HEK293T (cell line): ENCODE data around the gene KLHL30.
A peak's percentile ranks its signal among the peaks of the same experiment; 100 is the strongest.

ENCODE experiments used
- CTCF ChIA-PET: fragments of 350-600 bp; formaldehyde crosslinking; extraction: SDS; loops from one replicate; lab custom pipeline; 2021; ENCODE audit warnings: antibody characterized with exemption, inconsistent platforms; lab: Yijun Ruan, JAX
- POLR2A ChIA-PET: fragments of 350-600 bp; formaldehyde crosslinking; extraction: SDS; loops from one replicate; lab custom pipeline; 2020; ENCODE audit warnings: antibody characterized with exemption, inconsistent platforms; lab: Yijun Ruan, JAX
- DNase-seq: peaks from one replicate; pipeline ENCODE4 v3.0.0; 2012; ENCODE audit warnings: mixed read lengths; ENCODE audit errors: extremely low spot score
- ARNT ChIP-seq: fragments of 450-650 bp; IDR thresholded peaks from 2 replicates; pipeline ENCODE4 v1.6.1; 2017; ENCODE audit warnings: mild to moderate bottlenecking
- BHLHE40 ChIP-seq: fragments of 450-650 bp; IDR thresholded peaks from 2 replicates; pipeline ENCODE4 v1.6.1; 2016; ENCODE audit warnings: mild to moderate bottlenecking, moderate library complexity, borderline replicate concordance
- CTBP1 ChIP-seq: fragments of 450-650 bp; IDR thresholded peaks from 2 replicates; pipeline ENCODE4 v1.6.1; 2016; ENCODE audit warnings: borderline replicate concordance
- ELF4 ChIP-seq: fragments of 450-650 bp; IDR thresholded peaks from 2 replicates; pipeline ENCODE4 v1.6.1; 2017; ENCODE audit warnings: antibody characterized with exemption
- FOXA1 ChIP-seq: fragments of 450-650 bp; IDR thresholded peaks from 2 replicates; pipeline ENCODE4 v1.6.1; 2016; ENCODE audit warnings: mild to moderate bottlenecking
- FOXK2 ChIP-seq: fragments of 450-650 bp; IDR thresholded peaks from 2 replicates; pipeline ENCODE4 v1.6.1; 2016; ENCODE audit warnings: mild to moderate bottlenecking
- FOXM1 ChIP-seq: fragments of 450-650 bp; IDR thresholded peaks from 2 replicates; pipeline ENCODE4 v1.6.1; 2017; ENCODE audit warnings: mild to moderate bottlenecking, borderline replicate concordance
- HDGF ChIP-seq: fragments of 450-650 bp; IDR thresholded peaks from 2 replicates; pipeline ENCODE4 v1.6.1; 2017; ENCODE audit warnings: antibody characterized with exemption, borderline replicate concordance
- L3MBTL2 ChIP-seq: fragments of 450-650 bp; conservative IDR thresholded peaks from 2 replicates; pipeline ENCODE4 v1.6.1; 2016; ENCODE audit warnings: mild to moderate bottlenecking
- LEF1 ChIP-seq: fragments of 450-650 bp; IDR thresholded peaks from 2 replicates; pipeline ENCODE4 v1.6.1; 2017; ENCODE audit warnings: mild to moderate bottlenecking, borderline replicate concordance
- NFRKB ChIP-seq: fragments of 450-650 bp; IDR thresholded peaks from 2 replicates; pipeline ENCODE4 v1.6.1; 2016; ENCODE audit warnings: mild to moderate bottlenecking, moderate library complexity
- SP1 ChIP-seq: fragments of 450-650 bp; IDR thresholded peaks from 2 replicates; pipeline ENCODE4 v1.6.1; 2017
- SUZ12 ChIP-seq: fragments of 450-650 bp; IDR thresholded peaks from 2 replicates; pipeline ENCODE4 v1.6.1; 2016; ENCODE audit warnings: mild to moderate bottlenecking
- TARDBP ChIP-seq: fragments of 450-650 bp; IDR thresholded peaks from 2 replicates; pipeline ENCODE4 v1.6.1; 2016
- ZNF384 ChIP-seq: fragments of 450-650 bp; IDR thresholded peaks from 2 replicates; pipeline ENCODE4 v1.6.1; 2016
- TF ChIP-seq, protein P1 (sequence below): fragments of 450-650 bp; IDR thresholded peaks from 2 replicates; pipeline ENCODE4 v1.6.1; 2016

KLHL30 gene

DNA sequence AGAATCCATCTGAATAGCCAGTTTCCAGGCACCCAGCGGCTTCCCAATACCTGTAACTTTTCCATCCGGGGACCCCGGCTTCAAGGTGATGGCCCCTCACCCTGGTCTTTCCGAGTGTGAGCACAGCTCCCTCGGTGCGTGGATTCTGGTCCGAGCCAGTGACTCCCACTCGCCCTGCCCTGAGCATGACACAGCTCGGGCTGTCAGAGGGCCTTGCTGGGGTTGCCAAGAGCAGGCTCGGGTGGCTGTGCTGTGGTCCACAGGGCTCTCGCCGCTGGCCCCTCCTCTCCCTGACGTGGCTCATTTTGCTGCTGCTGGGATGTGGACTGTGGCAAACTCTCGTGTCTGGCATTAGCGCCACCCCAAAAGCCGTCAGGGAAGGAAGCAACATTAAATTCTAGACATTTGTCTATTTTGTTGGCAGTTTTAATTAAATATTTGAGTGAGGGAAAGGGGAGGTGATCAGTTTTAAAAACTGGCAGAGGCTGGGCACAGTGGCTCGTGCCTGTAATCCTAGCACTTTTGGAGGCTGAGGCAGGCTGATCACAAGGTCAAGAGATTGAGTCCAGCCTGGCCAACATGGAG is 43.9 kb upstream of the KLHL30 start:
- TF ChIP-seq NFRKB, result no peak
- no peak for TF ChIP-seq SP1
- TF ChIP-seq, protein P1, sequence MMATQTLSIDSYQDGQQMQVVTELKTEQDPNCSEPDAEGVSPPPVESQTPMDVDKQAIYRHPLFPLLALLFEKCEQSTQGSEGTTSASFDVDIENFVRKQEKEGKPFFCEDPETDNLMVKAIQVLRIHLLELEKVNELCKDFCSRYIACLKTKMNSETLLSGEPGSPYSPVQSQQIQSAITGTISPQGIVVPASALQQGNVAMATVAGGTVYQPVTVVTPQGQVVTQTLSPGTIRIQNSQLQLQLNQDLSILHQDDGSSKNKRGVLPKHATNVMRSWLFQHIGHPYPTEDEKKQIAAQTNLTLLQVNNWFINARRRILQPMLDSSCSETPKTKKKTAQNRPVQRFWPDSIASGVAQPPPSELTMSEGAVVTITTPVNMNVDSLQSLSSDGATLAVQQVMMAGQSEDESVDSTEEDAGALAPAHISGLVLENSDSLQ, result no peak
- no peak for TF ChIP-seq LEF1
- no peak for TF ChIP-seq ZNF384
- no peak for TF ChIP-seq HDGF
- TF ChIP-seq ELF4, result no peak
- POLR2A ChIA-PET, result no interaction called here
- CTCF ChIA-PET, result no interaction called here
- DNase-seq, result no peak

DNA sequence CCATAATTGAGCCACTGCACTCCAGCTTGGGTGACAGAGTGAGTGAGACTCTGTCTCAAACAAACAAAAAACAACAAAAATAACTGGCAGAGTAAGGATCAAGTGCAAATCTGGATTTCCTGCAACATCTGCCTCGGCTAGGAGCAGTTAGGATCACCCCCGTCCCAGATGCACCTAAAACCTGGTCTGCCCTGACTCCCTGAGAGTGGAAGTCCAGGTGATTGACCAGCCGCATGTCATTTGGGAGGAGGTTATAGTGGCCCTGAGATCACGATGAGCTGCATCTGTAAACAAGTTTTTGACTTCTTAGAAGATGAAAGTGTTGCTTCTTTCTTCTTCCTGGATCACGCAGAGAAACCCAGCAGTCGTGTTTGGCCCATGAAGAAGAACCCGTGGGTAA is 43.3 kb upstream of the KLHL30 start:
- POLR2A ChIA-PET, result no interaction called here
- DNase-seq, result no peak
- CTCF ChIA-PET, result interaction anchor here (0.5 kb wide), 1 partner anchor 223 kb away, joined by 5 read pairs; no protein-coding TSS in a partner anchor
- TF ChIP-seq SUZ12 (no peak), NFRKB (no peak), HDGF (no peak), ARNT (no peak), ZNF384 (no peak), BHLHE40 (no peak), TARDBP (no peak), FOXA1 (no peak), LEF1 (no peak), ELF4 (no peak), FOXM1 (no peak)
- TF ChIP-seq, protein P1, result no peak

DNA sequence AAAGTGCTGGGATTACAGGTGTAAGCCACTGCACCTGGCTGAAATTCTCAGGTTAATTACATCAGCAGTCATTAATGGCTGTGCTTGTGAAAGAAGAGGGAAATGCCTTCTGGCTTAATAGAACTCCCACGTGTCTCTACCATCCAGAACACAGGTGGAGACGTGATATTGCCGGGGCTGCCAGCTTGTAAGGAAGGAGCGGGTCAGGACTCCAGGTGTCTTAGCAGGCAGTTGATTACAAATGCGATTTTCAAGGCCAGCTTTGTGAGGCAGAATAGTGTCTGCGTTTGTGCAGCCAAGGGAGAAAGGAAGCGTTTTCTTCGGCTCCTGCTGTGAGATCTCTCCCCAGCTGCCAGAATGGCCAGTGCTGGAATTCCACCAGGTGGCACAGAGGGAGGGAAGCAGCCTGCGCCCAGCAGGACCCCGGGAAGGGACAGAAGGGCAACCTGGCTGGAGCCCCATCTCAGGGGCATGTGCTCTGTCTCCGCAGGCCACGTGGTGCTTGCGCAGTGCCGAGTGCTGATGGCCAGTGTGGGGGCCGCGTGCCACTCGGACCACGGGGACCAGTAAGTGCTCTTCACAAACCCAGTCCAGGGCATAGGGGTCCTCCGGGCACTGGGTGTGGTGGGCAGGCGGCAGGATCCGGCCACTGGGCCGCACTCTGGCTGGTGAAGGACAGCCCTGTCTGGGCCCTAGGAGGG is 42.0 kb upstream of the KLHL30 start:
- peak; percentile 3 for DNase-seq
- ChIA-PET CTCF (no interaction called here), POLR2A (no interaction called here)

DNA sequence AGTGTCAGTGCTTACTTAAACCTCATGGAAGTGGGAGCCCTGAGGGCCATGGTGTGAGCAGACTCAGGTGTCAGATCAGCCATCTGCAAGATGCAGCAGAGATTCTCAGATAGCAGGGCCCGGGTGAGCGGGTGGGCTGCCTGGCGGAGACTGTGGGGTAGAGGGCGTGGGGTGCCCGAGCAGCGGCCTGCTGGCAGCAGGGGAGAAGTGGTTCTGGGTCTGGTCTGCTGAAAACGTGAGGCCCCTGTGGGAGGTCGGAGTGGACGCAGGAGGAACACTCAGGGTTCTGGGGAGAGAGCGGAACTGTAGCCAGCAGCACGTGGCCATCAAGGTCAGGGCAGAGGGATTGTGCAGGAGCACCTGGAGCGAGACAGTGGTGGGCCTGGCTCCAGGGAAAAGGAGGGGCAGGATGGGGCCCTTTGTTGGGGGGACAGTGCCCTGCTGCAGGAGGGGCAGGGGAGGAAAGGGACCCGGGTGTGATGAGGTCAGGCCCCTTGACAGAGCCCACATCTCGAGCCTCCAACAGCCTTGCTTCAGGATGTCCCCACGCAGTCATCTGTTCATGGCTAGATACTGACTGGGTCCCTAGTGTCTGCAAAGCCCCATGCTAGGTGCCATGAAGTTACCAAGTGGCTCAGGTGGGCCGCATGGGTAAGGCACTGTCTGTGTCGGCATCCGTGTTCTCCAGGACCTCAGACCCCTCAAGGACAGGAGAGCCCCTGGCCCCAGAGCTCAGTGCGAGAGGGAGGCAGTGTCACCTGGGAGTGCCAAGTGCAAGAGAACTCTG is 41.1 kb upstream of the KLHL30 start:
- peak; percentile 5 for DNase-seq
- TF ChIP-seq HDGF, result no peak
- no peak for TF ChIP-seq CTBP1
- no peak for TF ChIP-seq SP1
- TF ChIP-seq L3MBTL2, result no peak
- no peak for TF ChIP-seq NFRKB
- TF ChIP-seq TARDBP, result no peak
- TF ChIP-seq SUZ12, result no peak
- ChIA-PET CTCF (no interaction called here), POLR2A (interaction anchor here (1.4 to 1.5 kb wide), 2 partner anchors 35 to 37 kb away, joined by 5 to 6 read pairs; partner anchors contain the start of gene SCLY)

More for the DNA sequence above, 42.0 kb upstream of the KLHL30 start:
- TF ChIP-seq BHLHE40 (no peak), NFRKB (no peak), TARDBP (no peak), HDGF (no peak), FOXM1 (no peak), FOXK2 (no peak)
- TF ChIP-seq, protein P1, result no peak

DNA sequence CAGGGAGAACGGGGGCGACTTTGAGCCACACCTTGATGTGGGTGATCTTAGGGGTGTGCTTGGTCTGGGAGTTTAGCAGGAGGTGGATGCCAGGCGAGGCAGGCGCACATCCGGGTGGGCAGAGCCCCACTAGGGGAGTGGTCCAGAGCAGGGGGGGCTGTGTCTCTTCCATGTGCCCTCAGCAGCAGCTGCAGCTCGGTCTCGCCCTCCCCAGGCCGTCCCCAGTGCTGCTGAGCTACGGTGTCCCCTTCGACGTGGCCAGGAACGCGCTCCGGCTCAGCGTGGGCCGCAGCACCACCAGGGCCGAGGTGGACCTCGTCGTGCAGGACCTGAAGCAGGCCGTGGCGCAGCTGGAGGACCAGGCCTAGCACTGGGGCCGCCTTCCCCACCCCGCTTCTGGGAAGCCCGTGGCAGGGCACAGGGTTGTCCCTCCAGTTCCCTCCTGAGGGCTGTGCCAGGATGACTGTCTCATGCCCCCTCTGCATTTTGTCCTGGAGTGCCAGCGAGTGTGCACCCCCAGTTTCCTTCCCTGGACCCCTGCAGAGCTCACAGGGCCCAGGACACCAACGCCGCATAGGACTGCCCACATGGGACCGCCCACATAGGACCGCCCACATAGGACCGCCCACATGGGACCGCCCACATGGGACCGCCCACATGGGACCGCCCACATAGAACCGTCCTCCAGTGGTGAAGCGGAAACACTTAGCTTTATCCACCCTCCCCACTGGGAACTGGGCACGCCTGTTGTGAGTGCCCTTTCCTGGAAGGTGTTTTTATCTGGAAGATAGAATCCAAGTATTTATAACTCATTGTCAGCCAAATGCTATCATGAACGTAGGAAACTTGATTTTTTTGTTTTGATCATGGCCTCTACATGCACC is 40.2 kb upstream of the KLHL30 start:
- peak; percentile 87 for DNase-seq
- TF ChIP-seq TARDBP (no peak), SP1 (no peak), HDGF (peak; percentile 76; the same call in 1 of the 2 replicates), FOXK2 (no peak)
- ChIA-PET POLR2A (interaction anchor here (0.6 to 1.5 kb wide), 3 partner anchors 11 to 38 kb away, joined by 3 to 6 read pairs (median 5); partner anchors contain the start of gene SCLY), CTCF (interaction anchor here (0.6 to 0.7 kb wide), 2 partner anchors 165 to 802 kb away, joined by 3 read pairs; no protein-coding TSS in a partner anchor)
